LNCaP clone FGC (cell line): ENCODE measurements around the gene SLC23A3.

Experiments used
- DNase-seq: peaks from one replicate; pipeline ENCODE4 v3.0.0-alpha.2; 2011; ENCODE audit warnings: low read depth
- H3K4me3 ChIP-seq: 2 replicates; pipeline ENCODE4 v1.5.1; 2011; ENCODE audit warnings: mild to moderate bottlenecking, low read depth, low read length, control low read depth
- TF ChIP-seq, protein P1 (sequence below): IDR thresholded peaks from 2 replicates; pipeline ENCODE4 v1.5.1; 2012; ENCODE audit warnings: mild to moderate bottlenecking; ENCODE audit not compliant: control insufficient read depth, insufficient read depth; ENCODE audit errors: extremely low read depth

The SLC23A3 gene

DNA sequence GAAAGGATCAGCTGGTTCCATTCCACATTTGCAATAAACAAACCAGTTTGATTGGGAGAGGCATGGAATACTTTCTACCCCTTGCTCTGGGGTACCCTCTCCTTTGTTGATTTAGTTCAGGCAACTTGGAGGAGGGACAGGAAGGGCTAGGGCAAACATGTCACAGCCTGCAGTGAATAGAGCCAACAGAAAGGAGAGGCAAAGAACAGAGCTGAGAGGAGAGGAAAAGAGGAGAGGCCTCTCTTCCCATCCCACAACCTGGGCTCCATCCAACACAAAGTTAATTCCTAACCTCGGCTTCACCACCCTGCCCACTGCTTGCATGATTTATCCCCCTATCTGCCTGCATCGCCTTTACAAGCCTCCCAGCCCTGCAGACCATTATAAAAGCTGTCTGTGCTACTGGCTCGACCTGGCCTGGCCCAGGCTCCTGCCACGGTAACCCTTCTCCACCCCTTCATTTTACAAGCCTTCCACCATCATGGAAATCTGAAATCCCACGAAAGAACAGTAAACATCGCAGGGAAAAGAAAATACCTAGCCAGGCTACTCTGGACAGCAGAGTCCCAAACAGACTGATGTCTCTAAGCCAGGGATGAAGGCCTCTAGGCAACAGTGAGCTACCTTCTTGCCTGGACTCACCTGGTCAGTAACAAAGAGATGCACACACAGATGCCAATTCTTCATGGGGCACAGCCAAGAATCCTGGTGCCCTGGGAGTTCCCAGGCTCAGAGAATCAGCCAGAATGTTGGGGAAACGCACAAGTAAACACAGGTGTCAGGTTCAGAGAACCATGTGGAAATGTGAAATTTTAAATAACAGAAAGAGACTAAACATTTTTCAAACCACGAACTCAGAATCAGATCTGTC is 52.8 kb downstream of the SLC23A3 start:
- TF ChIP-seq, protein P1, sequence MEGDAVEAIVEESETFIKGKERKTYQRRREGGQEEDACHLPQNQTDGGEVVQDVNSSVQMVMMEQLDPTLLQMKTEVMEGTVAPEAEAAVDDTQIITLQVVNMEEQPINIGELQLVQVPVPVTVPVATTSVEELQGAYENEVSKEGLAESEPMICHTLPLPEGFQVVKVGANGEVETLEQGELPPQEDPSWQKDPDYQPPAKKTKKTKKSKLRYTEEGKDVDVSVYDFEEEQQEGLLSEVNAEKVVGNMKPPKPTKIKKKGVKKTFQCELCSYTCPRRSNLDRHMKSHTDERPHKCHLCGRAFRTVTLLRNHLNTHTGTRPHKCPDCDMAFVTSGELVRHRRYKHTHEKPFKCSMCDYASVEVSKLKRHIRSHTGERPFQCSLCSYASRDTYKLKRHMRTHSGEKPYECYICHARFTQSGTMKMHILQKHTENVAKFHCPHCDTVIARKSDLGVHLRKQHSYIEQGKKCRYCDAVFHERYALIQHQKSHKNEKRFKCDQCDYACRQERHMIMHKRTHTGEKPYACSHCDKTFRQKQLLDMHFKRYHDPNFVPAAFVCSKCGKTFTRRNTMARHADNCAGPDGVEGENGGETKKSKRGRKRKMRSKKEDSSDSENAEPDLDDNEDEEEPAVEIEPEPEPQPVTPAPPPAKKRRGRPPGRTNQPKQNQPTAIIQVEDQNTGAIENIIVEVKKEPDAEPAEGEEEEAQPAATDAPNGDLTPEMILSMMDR = no peak
- DNase-seq = no peak

DNA sequence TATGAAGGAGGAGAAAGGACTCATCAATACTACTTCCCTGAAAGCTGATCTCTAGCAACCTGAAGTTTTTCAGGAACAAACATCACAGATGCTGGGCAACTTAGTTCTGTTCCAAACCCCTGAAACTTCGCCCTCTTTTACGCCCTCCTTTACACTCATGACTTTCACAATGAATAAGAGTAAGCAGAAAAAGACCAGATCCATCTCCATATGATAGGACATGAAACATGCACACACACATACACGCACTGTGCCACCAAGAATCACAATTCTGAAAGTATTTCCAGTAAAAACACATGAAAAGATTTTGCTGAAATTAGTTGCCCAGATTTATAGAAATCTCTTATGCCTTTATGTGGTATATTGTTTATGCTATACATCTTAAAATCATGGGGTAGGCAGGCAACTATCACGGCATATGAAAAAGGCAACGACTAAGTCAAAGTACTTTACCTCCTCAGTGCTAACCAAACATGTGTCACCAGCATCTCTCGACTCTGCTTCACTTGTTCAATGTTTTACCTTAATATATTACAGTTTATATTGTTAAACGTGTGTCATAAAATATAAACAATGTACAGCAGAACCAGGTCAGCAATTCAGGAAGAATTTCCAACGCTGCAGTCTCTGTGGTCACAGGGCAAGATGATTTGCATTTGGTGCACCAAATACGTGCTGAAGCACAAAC is 57.0 kb downstream of the SLC23A3 start:
- DNase-seq = no peak
- TF ChIP-seq, protein P1 = no peak
- no peak overlapping the region for H3K4me3 ChIP-seq

More for the DNA sequence above, 52.8 kb downstream of the SLC23A3 start:
- no peak overlapping the region for H3K4me3 ChIP-seq

DNA sequence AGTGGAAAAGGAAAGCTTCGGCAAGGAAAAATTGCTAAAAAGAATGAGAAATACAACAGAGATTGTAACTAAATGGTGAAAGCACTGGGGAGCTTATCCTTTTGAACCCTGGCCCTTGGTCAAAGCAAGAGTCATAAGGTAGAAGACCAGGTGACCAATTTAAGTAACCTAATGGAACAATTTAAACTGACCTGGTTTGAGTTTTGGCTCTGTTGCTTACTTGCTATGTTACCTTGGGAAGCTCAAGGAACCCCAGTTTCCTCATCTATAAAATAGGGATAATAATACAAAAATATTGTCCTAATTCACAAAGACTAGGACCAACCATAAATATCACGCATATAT is 57.8 kb downstream of the SLC23A3 start:
- no peak for DNase-seq
- TF ChIP-seq, protein P1 = no peak
- no peak overlapping the region for H3K4me3 ChIP-seq
